ENCODE data around the gene C17orf67. TPM values are rescaled to one million over a fixed set of nuclear protein-coding genes. Genes with fewer than 3 reads are reported as not detected.

The C17orf67 gene
- total and polyA plus RNA-seq, 2 of the 8 experiments (the other 6 are each of a cell fraction or from before 2014, with no cell fraction given): 0.67 to 2.2 TPM

DNA sequence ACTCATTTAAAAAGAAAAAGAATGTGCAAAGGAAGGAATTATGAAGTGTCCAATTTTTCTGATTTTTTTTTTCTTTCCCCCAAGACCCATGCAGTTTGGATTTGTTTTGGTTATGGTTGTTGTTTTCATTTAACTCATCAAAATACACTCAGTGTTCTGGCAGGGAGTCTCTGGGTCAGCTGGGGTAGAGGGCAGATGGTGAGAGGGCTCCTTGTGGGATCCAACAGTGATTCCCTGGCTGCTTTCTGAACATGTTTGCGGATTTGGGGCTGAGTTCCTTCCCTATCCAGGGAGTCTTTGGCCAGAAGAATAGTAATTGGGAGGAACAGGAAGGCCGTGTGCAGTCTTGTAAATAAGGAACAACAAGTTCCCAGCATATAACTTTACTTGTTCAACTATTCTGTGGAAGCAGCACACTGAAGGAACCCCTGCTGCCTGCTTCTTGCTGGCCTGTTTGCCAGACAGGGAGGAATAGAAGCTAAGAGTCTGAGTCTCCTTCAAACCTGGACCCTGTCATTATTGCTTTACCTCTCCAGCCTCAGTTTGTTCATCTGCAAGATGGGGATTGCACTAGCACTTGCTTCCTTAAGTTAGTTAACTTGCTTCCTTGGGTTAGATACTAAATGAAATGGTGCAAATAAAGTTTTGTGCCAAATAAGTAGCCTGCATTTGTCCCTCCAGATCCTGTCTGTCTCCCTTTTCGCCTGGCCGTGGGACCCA, 32.1 kb downstream of the C17orf67 start:
- H2AFZ ChIP-seq (ENCODE audit: low read length): no peak overlapping the region
- no peak for FAIRE-seq
- H3K56ac ChIP-seq (replicated peaks; ENCODE audit: insufficient read length, low read depth, low read length): no peak overlapping the region
- no peak overlapping the region for H3K4me3 ChIP-seq (ENCODE audit: extremely low read depth in 1 of 4, insufficient read depth in 2 of 4, low read depth in 3 of 4, low read length in 4 of 4)
- no peaks in the 10 kb centered on the region for H3K36me3 ChIP-seq (ENCODE audit: control insufficient read depth in 2 of 4, insufficient read depth in 4 of 4, low read length in 3 of 4)
- H2BK120ac ChIP-seq (replicated peaks; ENCODE audit: low read depth, low read length): no peak overlapping the region
- ChIA-PET CTCF (ENCODE audit: partially characterized antibody) (no interaction called here), POLR2A (ENCODE audit: partially characterized antibody) (interaction anchor here (1.4 kb wide), 1 partner anchor 16 kb away, joined by 3 read pairs; no protein-coding TSS in a partner anchor)
- no peak overlapping the region for H4K8ac ChIP-seq (ENCODE audit: extremely low read depth, insufficient read depth, low read length)
- 90% methylated on average over 4 of the region's 4 CpGs; no CpG with 5 or more reads in 1 of the 2 experiments for WGBS, 2 experiments (ENCODE audit: extremely low coverage in 1 of 2, insufficient coverage in 1 of 2, insufficient read length in 1 of 2, insufficient replicate concordance in 2 of 2, low coverage in 1 of 2, low lambda C conversion rate in 2 of 2, missing lambda C conversion rate in 1 of 2)
- no peak overlapping the region for H3K23ac ChIP-seq (ENCODE audit: insufficient read length)
- H3K27me3 ChIP-seq (replicated peaks in 1 of 4; ENCODE audit: control insufficient read depth in 3 of 4, extremely low read depth in 1 of 4, insufficient read depth in 3 of 4, low read length in 3 of 4): no peaks in the 10 kb centered on the region
- H3K23me2 ChIP-seq (ENCODE audit: low read depth, low read length): 0 out of 2 replicates have a peak, but pooled peaks cover 2% of the 10 kb centered on the region
- peaks cover 0 to 3% (median 0%) of the 10 kb centered on the region in 4 experiments; a peak in 3 of 7 replicates for H3K4me1 ChIP-seq (replicated peaks in 1 of 4; ENCODE audit: control insufficient read depth in 3 of 4, insufficient read depth in 4 of 4, low read length in 3 of 4)
- no peak overlapping the region for H2AK5ac ChIP-seq (ENCODE audit: low read depth, low read length)
- no peaks in the 10 kb centered on the region for H3K79me1 ChIP-seq (ENCODE audit: low read depth, low read length)
- H3K9me3 ChIP-seq (ENCODE audit: insufficient read depth in 2 of 2, low read depth in 1 of 2, low read length in 1 of 2): no peaks in the 10 kb centered on the region
- no peak overlapping the region for H3K4me2 ChIP-seq (ENCODE audit: insufficient read depth in 1 of 2, low read depth in 2 of 2, low read length in 2 of 2)
- H2BK5ac ChIP-seq (ENCODE audit: low read depth, low read length): no peak overlapping the region
- H4K91ac ChIP-seq (replicated peaks; ENCODE audit: insufficient read length, low read length): no peak overlapping the region
- no peak for DNase-seq (ENCODE audit: low read depth in 1 of 2, low spot score in 2 of 2)
- no peak overlapping the region for H2BK15ac ChIP-seq (ENCODE audit: low read length)
- H3K18ac ChIP-seq (ENCODE audit: extremely low read depth, low read length): no peak overlapping the region
- H4K20me1 ChIP-seq (replicated peaks in 1 of 2; ENCODE audit: control insufficient read depth in 1 of 2, insufficient read depth in 2 of 2, low read length in 2 of 2): no peaks in the 10 kb centered on the region
- no peaks in the 10 kb centered on the region for H3K79me2 ChIP-seq (ENCODE audit: control insufficient read depth in 1 of 2, insufficient read depth in 2 of 2, low read length in 2 of 2)
- no peak overlapping the region for H2BK20ac ChIP-seq (ENCODE audit: low read length)
- H2BK12ac ChIP-seq (ENCODE audit: low read depth, low read length): no peak overlapping the region
- no peak overlapping the region for H4K5ac ChIP-seq (ENCODE audit: insufficient read length, low read depth, low read length)
- no peak overlapping the region for H3K14ac ChIP-seq (ENCODE audit: insufficient read length)
- no peak overlapping the region for H3K27ac ChIP-seq (ENCODE audit: low read depth, low read length)
- H3K4ac ChIP-seq (replicated peaks; ENCODE audit: insufficient read length, low read depth, low read length): no peak overlapping the region
- H3K9ac ChIP-seq (replicated peaks in 1 of 4; ENCODE audit: extremely low read depth in 1 of 4, low read depth in 3 of 4, low read length in 3 of 4): no peak overlapping the region
- no peak for TF ChIP-seq POU5F1 (IDR thresholded peaks at IDR 0.05; ENCODE audit: low read depth, low read length)
- no peak for TF ChIP-seq SIX5 (IDR thresholded peaks at IDR 0.05; ENCODE audit: low read depth, low read length)
- TF ChIP-seq YY1 (IDR thresholded peaks at IDR 0.05; ENCODE audit: low read depth, low read length): no peak
- TF ChIP-seq JUN (IDR thresholded peaks at IDR 0.05; ENCODE audit: low read depth, low read length): no peak
- no peak for TF ChIP-seq NRF1 (IDR thresholded peaks at IDR 0.05; ENCODE audit: low read depth, low read length)
- no peak for TF ChIP-seq HDAC6 (IDR thresholded peaks at IDR 0.05; ENCODE audit: low read depth, low read length)
- no peak for TF ChIP-seq SP2 (IDR thresholded peaks at IDR 0.05; ENCODE audit: low read length)
- TF ChIP-seq TEAD4 (IDR thresholded peaks at IDR 0.05; ENCODE audit: low read depth, low read length): no peak
- TF ChIP-seq SIRT6 (IDR thresholded peaks at IDR 0.05; ENCODE audit: low read length): no peak
- TF ChIP-seq NANOG (IDR thresholded peaks at IDR 0.05; ENCODE audit: insufficient read depth, low read depth, low read length, poor library complexity, severe bottlenecking): no peak
- no peak for TF ChIP-seq SAP30 (IDR thresholded peaks at IDR 0.05; ENCODE audit: insufficient read depth, insufficient replicate concordance, low read length)
- no peak for TF ChIP-seq KDM4A (IDR thresholded peaks at IDR 0.05; ENCODE audit: low read depth, low read length, severe bottlenecking)
- TF ChIP-seq PHF8 (conservative IDR thresholded peaks at IDR 0.05; ENCODE audit: low read depth, low read length): no peak
- no peak for TF ChIP-seq EGR1 (IDR thresholded peaks at IDR 0.05; ENCODE audit: borderline replicate concordance, low read depth, low read length)

All from H1 (cell line).